Right atrium auricular region (tissue), 2 donors: Measurements from ENCODE around the gene LNX2. TPM values are rescaled to one million over a fixed set of nuclear protein-coding genes. Genes with fewer than 3 reads are reported as not detected.

Source experiments
- DNase-seq: peaks from one replicate; pipeline ENCODE4 v3.0.0-alpha.2; 2019; ENCODE audit warnings: low spot score
- H3K27ac ChIP-seq, 2 donors: fragments of 200-600 bp; sonication (generic); 1 replicate in 1 of 2; 2 replicates in 1 of 2; pipeline ENCODE4 v1.5.1; 2016 to 2019
- H3K27me3 ChIP-seq, 2 donors: fragments of 200-600 bp; sonication (generic); one replicate each; pipeline versions ENCODE4 v1.5.1 to v1.6.0; 2017 to 2019
- H3K36me3 ChIP-seq: fragments of 200-600 bp; sonication (generic); one replicate; pipeline ENCODE4 v1.5.1; 2016
- H3K4me1 ChIP-seq, 2 donors: fragments of 200-600 bp; sonication (generic); one replicate each; pipeline versions ENCODE4 v1.5.1 to v1.6.0; 2017 to 2019
- H3K4me3 ChIP-seq, 2 donors: fragments of 200-600 bp; sonication (generic); 1 replicate in 1 of 2; 2 replicates in 1 of 2; pipeline ENCODE4 v1.5.1; 2017 to 2019; ENCODE audit warnings: mild to moderate bottlenecking in 1 of 2, moderate library complexity in 1 of 2
- H3K9me3 ChIP-seq, 2 donors: fragments of 200-600 bp; sonication (generic); one replicate each; pipeline ENCODE4 v1.5.1; 2019
- CTCF ChIP-seq, 2 donors: fragments of 200-600 bp; sonication (generic); IDR thresholded peaks; one replicate each; pipeline ENCODE4 v1.5.1; 2019; ENCODE audit warnings: antibody characterized with exemption in 2 of 2
- total RNA-seq, 2 donors: library from RNA; depleted of rRNA; stranded (reverse); fragments of >200 nt; gene quantifications; one replicate each; pipeline ENCODE4 v1.1.0, GENCODE V29; 2016

LNX2 gene
- total RNA-seq, result 10 to 100 TPM; 13.0 to 15.2 TPM

GRCh38 chr13:27620377-27621115 is at the start of gene LNX2:
LNX2 (minus strand) TSS chr13:27620529; CDS start chr13:27581703, 38,826 bp downstream.
- Histone ChIP-seq H3K27ac (peak within 1 kb of the TSS; percentile 96 to 98), H3K4me1 (peaks cover 0 to 29% of the 10 kb centered on the region in 2 donors), H3K27me3 (no peaks in the 10 kb centered on the region), H3K4me3 (peak within 1 kb of the TSS; percentile 92 to 98), H3K9me3 (no peaks in the 10 kb centered on the region), H3K36me3 (no peaks in the 10 kb centered on the region)
- peak in 1 of 2 donors; percentile 37 for TF ChIP-seq CTCF (IDR thresholded peaks at IDR 0.05)
- peak; percentile 98 for DNase-seq

GRCh38 chr13:27667946-27668345 is 47.6 kb upstream of the LNX2 start:
- Histone ChIP-seq H3K27ac (peak overlapping the region; percentile 48 to 61), H3K4me1 (peaks cover 0 to 23% of the 10 kb centered on the region in 2 donors), H3K4me3 (no peak overlapping the region), H3K9me3 (peaks cover 0 to 7% of the 10 kb centered on the region in 2 donors), H3K27me3 (no peaks in the 10 kb centered on the region), H3K36me3 (no peaks in the 10 kb centered on the region)
- DNase-seq, result no peak
- no peak for TF ChIP-seq CTCF (IDR thresholded peaks at IDR 0.05)

GRCh38 chr13:27666951-27667350 is 46.6 kb upstream of the LNX2 start:
- no peak overlapping the region for H3K27ac ChIP-seq
- no peak overlapping the region for H3K4me3 ChIP-seq
- peaks cover 0 to 23% of the 10 kb centered on the region in 2 donors for H3K4me1 ChIP-seq
- H3K36me3 ChIP-seq, result no peaks in the 10 kb centered on the region
- no peaks in the 10 kb centered on the region for H3K27me3 ChIP-seq
- DNase-seq, result no peak
- H3K9me3 ChIP-seq, result peaks cover 0 to under 1% of the 10 kb centered on the region in 2 donors
- TF ChIP-seq CTCF (IDR thresholded peaks at IDR 0.05), result no peak

GRCh38 chr13:27665761-27666160 is 45.4 kb upstream of the LNX2 start:
- Histone ChIP-seq H3K36me3 (no peaks in the 10 kb centered on the region), H3K4me3 (no peak overlapping the region), H3K27ac (no peak overlapping the region), H3K9me3 (no peaks in the 10 kb centered on the region), H3K4me1 (peaks cover 0 to 31% of the 10 kb centered on the region in 2 donors), H3K27me3 (no peaks in the 10 kb centered on the region)
- DNase-seq, result no peak
- TF ChIP-seq CTCF (IDR thresholded peaks at IDR 0.05), result no peak

GRCh38 chr13:27665333-27665732 is 45.0 kb upstream of the LNX2 start:
- TF ChIP-seq CTCF (IDR thresholded peaks at IDR 0.05), result peak in 1 of 2 donors; percentile 49
- Histone ChIP-seq H3K27ac (no peak overlapping the region), H3K27me3 (no peaks in the 10 kb centered on the region), H3K9me3 (no peaks in the 10 kb centered on the region), H3K4me3 (no peak overlapping the region), H3K36me3 (no peaks in the 10 kb centered on the region), H3K4me1 (peaks cover 0 to 34% of the 10 kb centered on the region in 2 donors)
- DNase-seq, result no peak
